Measurements from ENCODE around the gene LUC7L2.
"Not testable (repeated sequence)": the region's sequence is repeated elsewhere in the genome, so short reads cannot be mapped to it uniquely, and the experiment has no call there.

Gene LUC7L2

DNA sequence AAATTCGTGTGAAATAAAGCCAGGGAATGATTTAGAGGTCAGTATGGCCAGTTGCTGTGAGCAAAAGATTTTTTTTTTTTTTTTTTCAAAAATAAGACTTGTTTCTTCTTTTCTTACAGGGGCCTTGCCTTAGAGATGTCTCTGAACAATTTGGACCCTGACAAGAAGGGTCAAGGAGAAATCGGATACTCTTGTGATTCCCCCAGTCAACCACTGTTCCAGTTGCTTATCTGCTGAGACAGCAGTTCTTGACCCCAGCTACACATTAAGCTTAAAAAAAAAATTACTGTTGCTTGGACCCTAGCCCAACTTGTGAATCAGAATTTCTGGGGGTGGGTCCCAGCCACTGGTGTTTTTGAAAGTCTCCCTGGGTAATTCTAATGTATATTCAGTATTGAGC is 30.6 kb upstream of the LUC7L2 start:
- DNase-seq (ENCODE audit: extremely low read depth, insufficient read length): no peak
- Histone ChIP-seq H3K27me3 (replicated peaks; ENCODE audit: control insufficient read depth, insufficient read depth, low read length) (no peaks in the 10 kb centered on the region), H3K4me3 (replicated peaks; ENCODE audit: low read depth, low read length) (no peak overlapping the region), H3K36me3 (ENCODE audit: control insufficient read depth, insufficient read depth, low read length) (no peaks in the 10 kb centered on the region)
- TF ChIP-seq, protein P1, sequence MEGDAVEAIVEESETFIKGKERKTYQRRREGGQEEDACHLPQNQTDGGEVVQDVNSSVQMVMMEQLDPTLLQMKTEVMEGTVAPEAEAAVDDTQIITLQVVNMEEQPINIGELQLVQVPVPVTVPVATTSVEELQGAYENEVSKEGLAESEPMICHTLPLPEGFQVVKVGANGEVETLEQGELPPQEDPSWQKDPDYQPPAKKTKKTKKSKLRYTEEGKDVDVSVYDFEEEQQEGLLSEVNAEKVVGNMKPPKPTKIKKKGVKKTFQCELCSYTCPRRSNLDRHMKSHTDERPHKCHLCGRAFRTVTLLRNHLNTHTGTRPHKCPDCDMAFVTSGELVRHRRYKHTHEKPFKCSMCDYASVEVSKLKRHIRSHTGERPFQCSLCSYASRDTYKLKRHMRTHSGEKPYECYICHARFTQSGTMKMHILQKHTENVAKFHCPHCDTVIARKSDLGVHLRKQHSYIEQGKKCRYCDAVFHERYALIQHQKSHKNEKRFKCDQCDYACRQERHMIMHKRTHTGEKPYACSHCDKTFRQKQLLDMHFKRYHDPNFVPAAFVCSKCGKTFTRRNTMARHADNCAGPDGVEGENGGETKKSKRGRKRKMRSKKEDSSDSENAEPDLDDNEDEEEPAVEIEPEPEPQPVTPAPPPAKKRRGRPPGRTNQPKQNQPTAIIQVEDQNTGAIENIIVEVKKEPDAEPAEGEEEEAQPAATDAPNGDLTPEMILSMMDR (IDR thresholded peaks at IDR 0.05; ENCODE audit: insufficient read depth, low read length, poor library complexity, severe bottlenecking): no peak

DNA sequence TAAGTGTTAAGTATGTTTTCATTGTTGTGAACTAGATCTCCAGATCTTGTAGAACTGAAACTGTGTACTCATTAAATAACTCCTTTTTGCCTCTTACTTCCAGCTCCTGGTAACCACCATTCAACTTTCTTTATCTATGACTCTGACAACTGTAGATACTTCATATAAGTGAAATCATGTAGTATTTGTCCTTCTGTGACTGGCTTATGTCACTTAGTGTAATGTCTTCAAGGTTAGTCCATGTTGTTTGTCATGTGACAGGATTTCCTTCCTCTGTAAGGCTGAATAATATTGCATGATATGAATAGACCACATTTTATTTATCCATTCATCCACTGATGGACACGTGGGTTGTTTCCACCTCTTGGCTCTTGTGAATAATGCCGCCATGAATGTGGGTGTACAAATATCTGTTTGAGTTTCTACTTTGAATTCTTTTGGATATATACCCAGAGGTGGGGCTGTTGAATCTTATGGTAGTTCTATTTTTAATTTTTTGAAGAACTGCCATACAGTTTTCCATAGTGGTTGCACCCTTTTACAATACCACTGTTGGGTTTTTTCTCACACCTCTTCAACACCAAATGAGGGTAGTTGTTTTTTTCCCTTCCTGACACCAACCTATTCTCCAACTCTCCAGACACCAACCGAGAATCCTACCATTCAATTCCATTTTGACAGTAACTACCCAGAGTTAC is 29.2 kb upstream of the LUC7L2 start:
- H3K36me3 ChIP-seq (ENCODE audit: control insufficient read depth, insufficient read depth, low read length): no peaks in the 10 kb centered on the region
- H3K4me3 ChIP-seq (replicated peaks; ENCODE audit: low read depth, low read length): no peak overlapping the region
- no peaks in the 10 kb centered on the region for H3K27me3 ChIP-seq (replicated peaks; ENCODE audit: control insufficient read depth, insufficient read depth, low read length)
- TF ChIP-seq, protein P1 (IDR thresholded peaks at IDR 0.05; ENCODE audit: insufficient read depth, low read length, poor library complexity, severe bottlenecking): no peak
- no peak for DNase-seq (ENCODE audit: extremely low read depth, insufficient read length)

DNA sequence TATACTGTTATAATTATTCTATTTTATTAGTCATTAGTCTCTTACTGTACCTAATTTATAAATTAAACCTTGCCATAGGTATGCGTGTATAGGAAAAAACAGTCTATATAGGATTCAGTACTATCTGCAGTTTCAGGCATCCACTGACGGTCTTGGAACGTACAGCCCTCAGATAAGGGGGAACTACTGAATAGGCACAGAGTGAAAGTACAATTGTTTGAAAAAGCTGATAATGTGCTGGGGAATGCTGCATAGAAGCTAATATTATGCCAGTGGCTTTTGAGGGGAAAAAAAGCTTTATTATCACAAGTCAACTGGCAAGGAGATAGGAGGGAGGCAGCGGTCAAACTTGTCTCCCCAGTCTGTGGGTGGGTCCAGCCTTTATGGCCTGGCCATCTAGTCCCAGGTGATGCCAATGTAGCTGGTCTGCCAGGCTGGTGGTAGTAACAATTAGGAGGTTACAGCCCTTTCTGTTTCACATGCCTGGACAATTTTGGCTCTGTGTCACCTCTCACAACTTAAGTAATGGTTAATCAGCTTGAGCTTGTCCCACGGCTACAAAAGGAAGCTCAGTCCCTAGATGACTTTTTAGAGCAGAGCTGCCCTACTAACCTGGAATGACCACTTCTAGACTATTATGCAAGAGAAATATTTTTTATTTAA is 26.9 kb upstream of the LUC7L2 start:
- no peak for DNase-seq (ENCODE audit: extremely low read depth, insufficient read length)
- Histone ChIP-seq H3K27me3 (replicated peaks; ENCODE audit: control insufficient read depth, insufficient read depth, low read length) (no peaks in the 10 kb centered on the region), H3K36me3 (ENCODE audit: control insufficient read depth, insufficient read depth, low read length) (no peaks in the 10 kb centered on the region), H3K4me3 (replicated peaks; ENCODE audit: low read depth, low read length) (no peak overlapping the region)
- TF ChIP-seq, protein P1 (IDR thresholded peaks at IDR 0.05; ENCODE audit: insufficient read depth, low read length, poor library complexity, severe bottlenecking): no peak

DNA sequence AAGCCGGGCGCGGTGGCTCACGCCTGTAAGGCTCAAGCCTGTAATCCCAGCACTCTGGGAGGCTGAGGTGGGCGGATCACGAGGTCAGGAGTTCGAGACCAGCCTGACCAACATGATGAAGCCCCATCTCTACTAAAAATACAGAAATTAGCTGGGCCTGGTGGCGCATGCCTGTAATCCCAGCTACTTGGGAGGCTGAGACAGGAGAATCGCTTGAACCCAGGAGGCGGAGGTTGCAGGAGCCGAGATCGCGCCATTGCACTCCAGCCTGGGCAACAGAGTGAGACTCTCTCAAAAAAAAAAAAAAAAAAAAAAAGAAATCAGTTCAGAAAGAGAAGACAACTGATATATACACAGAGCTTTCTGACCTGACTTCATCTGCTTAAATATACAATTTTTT is 26.3 kb upstream of the LUC7L2 start:
- DNase-seq (ENCODE audit: extremely low read depth, insufficient read length); H3K27me3 ChIP-seq (replicated peaks; ENCODE audit: control insufficient read depth, insufficient read depth, low read length); H3K4me3 ChIP-seq (replicated peaks; ENCODE audit: low read depth, low read length); H3K36me3 ChIP-seq (ENCODE audit: control insufficient read depth, insufficient read depth, low read length): not testable (repeated sequence)

DNA sequence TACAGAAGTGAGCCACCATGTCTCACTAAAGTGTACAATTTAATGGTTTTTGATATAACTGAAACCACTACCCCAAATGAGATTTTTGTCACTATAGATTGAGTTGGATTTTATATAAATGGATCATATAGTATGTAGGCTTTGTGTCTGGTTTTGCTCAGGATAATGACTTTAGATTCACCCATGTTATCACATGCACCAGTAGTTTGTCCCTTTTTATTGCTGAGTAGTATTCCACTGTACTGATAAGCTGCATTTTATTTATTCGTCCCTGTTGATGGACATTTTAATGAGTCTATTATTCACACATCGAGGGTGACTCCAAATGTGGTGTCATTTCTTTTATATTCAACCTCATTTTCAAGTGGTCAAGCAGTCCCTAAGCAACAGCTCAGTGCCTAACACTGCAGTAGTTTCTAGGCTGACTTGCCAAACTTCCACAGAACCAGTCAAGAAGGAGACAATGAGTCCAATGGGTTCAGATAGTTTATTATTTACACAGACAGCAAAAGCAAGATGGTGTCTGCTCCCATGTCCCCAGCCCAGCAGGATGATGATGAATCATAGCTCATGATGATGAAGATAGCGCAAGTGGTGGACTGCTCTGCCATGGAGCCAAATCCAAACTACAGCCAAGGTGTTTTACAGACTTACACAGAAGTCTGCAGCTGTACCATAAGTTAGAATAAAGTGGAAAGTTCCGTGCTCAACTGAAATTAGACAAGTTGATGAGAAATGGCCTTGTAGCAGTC is 25.1 kb upstream of the LUC7L2 start:
- H3K27me3 ChIP-seq (replicated peaks; ENCODE audit: control insufficient read depth, insufficient read depth, low read length): no peaks in the 10 kb centered on the region
- H3K36me3 ChIP-seq (ENCODE audit: control insufficient read depth, insufficient read depth, low read length): no peaks in the 10 kb centered on the region
- TF ChIP-seq, protein P1 (IDR thresholded peaks at IDR 0.05; ENCODE audit: insufficient read depth, low read length, poor library complexity, severe bottlenecking): no peak
- H3K4me3 ChIP-seq (replicated peaks; ENCODE audit: low read depth, low read length): no peak overlapping the region
- DNase-seq (ENCODE audit: extremely low read depth, insufficient read length): no peak

DNA sequence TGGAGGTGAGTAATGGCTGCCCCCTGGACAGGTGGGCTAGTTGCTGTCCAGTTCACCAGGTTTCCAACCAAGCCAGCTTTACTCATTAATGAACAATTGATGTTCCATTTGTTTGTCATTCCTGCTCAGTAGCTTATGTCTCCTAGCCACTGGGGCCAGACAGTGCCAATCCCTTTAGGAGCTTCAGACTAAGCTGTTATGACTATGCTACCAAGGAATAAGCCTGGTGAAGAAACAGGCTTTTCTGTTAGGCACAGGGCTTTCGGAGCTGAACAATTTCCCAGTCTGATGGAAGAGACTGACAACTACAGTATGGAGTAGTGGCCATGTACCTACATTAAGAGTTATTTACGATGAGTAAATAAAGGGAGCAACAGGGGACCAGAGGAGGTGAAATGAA is 20.7 kb upstream of the LUC7L2 start:
- Histone ChIP-seq H3K27me3 (replicated peaks; ENCODE audit: control insufficient read depth, insufficient read depth, low read length) (no peaks in the 10 kb centered on the region), H3K4me3 (replicated peaks; ENCODE audit: low read depth, low read length) (no peak overlapping the region), H3K36me3 (ENCODE audit: control insufficient read depth, insufficient read depth, low read length) (no peaks in the 10 kb centered on the region)
- no peak for DNase-seq (ENCODE audit: extremely low read depth, insufficient read length)
- TF ChIP-seq, protein P1 (IDR thresholded peaks at IDR 0.05; ENCODE audit: insufficient read depth, low read length, poor library complexity, severe bottlenecking): no peak
